ENCODE measurements around the gene GIGYF2.

GIGYF2 gene

DNA sequence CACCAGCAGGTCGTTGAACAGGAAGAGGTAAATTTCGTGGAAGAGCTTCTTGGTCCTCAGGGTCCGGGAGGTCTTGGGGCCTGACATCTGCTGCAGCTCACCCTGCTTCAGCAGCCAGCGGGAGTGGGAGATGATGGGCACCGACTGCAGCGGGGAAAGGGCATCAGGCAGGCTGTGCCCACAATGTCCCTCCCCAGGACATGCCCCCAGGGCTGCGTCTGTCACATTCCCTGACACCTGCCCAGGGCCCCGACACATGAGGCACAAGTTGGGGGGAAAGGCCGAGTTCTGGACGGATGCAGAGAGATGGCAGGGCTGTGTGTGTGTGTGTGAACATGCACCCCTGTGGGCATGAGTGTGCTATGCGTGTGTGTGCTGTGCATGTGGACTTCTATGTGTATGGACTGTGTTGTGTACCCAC, 186.9 kb downstream of the GIGYF2 start:
- no peak for DNase-seq

GRCh38 chr2:232884549-232885263, 187.6 kb downstream of the GIGYF2 start:
- DNase-seq = no peak

GRCh38 chr2:232885264-232885961, 188.3 kb downstream of the GIGYF2 start:
- no peak for DNase-seq

GRCh38 chr2:232886176-232886575, 189.0 kb downstream of the GIGYF2 start:
- no peak for DNase-seq

DNA sequence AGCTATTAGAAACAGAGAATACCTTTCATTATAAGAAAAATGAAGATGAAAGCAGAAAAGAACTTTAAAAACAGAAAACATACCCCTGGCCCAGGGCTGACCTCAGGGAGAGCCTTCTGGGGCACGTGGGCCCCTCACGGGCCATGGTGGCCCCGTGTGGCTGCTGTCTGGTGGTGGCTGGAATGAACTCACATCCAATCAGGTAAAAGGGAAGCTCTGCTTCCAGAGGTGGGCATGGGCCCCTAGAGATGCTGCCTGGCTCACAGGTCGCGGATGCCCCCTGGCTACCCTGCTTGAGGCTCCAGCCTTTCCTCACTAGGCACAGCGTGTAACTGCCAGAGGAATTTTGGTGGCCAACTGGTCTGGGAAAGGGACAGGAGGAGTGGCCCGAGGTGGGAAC, 189.5 kb downstream of the GIGYF2 start:
- no peak for DNase-seq

DNA sequence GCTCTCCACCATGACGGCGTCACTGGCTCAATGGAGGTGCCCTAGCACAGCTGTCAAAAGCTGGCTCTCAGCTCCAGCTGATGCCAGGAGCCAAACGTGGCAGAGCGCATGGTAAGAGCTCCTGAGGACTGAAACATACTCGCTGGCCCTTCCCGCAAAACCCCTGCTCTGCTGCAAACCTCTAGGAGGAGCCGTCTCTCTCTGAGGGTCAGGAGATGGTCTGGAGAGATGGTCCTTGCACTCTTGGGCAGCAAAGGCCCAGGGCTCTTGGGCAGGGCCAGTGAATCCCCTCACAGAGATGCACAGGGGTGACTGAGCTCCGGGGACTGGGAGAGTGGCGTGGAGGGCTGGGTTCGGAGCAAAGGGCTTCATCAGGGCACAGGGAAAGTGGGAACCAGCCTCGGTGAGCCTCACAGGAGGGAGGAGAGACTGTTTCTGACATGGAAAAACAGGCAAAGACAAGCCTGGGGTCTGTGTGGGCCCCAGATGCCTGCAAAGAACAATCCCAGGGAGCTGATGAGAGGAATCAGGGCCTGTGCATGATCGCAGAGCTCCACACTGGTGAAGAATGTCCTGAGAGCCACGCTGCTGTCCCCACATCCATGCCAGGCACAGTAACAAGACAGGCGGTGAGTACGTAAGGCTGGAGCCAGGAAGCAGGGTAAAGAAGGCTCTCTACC, 190.2 kb downstream of the GIGYF2 start:
- no peak for DNase-seq

DNA sequence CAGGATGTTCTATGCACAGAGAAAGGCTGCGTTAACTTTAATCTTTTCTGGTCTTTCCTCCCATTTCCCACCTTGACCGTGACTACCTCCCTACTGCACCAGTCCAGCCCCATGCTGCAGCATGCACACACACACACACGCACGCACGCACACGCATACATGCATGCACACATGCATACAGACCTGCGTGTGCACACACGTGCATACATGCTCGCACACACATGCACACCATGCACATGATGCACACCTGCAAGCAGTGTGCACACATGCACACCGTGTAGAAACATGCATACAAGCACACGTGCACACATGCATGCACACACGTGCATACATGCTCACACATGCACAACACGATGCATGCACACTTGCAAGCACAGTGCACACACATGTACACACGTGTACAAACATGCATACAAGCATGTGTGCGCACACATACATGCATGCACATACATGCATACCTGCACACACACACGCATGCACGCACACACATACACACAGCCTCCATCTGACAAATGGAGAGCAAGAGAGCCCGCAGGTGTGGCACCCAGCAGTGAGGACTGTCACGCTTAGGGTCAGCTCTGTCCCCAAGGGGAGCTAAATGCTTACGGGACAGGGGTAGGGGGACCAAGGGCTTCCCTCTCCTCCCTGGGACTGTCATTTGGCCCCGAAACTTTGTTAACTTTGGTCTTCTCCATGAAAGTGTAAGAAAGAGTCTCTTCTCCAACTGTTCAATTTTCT, 191.1 kb downstream of the GIGYF2 start:
- DNase-seq = no peak

DNA sequence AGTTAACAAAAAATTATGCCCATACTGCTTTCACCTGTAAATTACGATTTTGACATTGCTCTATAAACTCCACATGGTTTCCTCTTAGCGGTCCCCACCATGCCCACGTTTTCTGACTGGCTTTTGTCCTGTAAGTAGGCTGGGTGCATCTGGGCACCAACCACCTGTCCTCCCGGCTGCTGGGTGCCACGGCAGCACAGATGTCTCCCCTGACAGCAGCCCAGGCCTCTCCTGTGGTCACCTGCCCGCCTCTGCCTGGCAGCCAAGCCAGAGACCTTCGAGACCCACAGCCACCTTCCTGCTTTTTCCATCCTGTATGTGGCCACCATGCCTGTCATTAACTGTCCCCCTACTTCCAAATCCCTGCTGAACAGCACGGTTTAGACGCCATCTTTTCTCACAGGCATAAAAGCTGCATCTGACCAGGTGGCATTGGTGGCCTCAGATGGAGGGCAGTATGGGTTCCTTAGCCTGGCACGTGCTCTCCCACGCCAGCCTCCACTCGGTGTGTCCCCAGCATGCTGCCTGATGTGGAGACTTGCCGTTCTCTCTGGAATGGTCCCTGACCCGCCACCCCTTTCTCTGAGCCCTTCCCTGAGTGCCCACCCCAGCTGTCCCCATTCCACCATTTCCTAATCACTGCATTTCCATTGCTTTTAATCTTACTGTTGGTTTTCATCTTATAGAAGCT, 191.9 kb downstream of the GIGYF2 start:
- DNase-seq = no peak

GRCh38 chr2:232889876-232890401, 192.8 kb downstream of the GIGYF2 start:
- DNase-seq = no peak

- DNase-seq = no peak
These were observed 193.4 kb downstream of the GIGYF2 start for GRCh38 chr2:232890536-232890895.

DNA sequence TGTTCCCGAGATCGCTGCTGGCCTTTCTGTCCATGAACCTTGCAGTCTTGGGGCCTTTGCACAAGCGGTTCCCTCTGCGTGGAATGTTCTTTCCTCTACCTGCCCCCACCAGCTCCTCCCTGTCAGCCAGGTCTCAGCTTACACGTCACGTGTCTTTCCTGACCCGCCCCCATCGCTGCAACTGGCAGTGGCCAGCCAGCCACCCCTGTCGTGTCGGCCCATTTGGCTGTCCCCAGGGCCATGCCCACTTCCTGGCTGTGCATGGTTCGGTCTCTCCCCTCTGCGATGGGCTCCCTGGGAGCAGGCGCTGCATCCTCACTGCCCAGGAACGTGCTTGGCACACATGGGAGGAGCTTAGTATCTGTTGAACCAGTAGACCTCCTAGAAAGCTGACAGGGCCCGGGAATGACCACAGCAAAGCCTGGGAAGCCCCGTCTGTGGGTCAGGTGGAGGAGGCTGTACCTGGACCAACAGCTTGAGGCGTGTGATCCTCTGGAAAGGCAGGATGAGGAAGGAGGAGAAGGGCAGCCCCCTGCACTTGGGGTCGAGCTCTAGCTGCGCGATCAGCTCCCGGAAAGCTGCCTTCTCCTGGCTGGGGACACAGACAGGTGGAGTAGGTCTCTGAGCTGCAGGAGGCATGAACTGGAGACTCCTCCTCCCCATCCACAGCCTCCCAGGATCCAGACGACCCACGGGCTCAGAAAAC, 193.9 kb downstream of the GIGYF2 start:
- DNase-seq = no peak

GRCh38 chr2:232891621-232892071, 194.5 kb downstream of the GIGYF2 start:
- no peak for DNase-seq

- DNase-seq = no peak
These were observed 195.1 kb downstream of the GIGYF2 start for GRCh38 chr2:232892221-232892620.

- no peak for DNase-seq
These were observed 195.7 kb downstream of the GIGYF2 start for GRCh38 chr2:232892843-232893242.

DNA sequence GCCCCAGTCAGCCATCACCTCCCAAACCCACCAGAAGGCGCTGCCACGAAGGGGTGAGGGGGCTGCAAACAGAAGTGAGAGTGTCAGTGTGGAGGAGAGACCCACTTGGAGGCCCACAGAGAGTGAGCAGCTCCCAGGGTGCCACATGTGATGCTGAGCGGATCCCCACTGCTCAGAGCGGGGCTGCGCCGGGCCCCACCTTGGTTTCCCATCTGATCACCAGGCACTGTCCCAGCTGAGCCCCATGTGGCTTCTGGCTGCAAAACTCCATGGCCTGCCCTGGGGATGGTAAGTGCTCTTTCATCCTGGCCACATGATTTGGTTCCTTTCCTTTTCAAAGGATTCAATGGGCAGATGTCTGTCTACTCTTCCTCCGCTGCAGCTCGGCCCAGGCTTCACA, 196.7 kb downstream of the GIGYF2 start:
- no peak for DNase-seq

GRCh38 chr2:232894251-232894650, 197.1 kb downstream of the GIGYF2 start:
- no peak for DNase-seq

- DNase-seq = no peak
These were observed 197.6 kb downstream of the GIGYF2 start for GRCh38 chr2:232894746-232895145.

DNA sequence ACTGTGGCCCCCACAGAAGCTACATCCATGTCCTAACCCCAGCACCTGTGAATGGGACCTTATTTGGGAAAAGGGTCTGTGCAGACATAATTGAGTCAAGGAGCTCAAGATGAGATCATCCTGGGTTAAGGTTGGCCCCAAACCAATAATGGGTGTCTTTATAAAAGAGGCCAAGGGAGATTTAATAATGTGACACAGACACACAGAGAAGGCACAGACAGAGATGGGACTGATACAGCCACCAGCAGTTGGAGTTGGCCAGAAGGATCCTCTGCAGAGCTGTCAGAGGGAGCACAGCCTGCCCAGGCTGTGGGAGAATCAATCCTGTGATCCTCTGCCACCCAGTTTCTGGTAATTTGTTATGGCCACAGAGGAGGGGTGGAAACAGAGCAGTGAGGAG, 199.0 kb downstream of the GIGYF2 start:
- no peak for DNase-seq

DNA sequence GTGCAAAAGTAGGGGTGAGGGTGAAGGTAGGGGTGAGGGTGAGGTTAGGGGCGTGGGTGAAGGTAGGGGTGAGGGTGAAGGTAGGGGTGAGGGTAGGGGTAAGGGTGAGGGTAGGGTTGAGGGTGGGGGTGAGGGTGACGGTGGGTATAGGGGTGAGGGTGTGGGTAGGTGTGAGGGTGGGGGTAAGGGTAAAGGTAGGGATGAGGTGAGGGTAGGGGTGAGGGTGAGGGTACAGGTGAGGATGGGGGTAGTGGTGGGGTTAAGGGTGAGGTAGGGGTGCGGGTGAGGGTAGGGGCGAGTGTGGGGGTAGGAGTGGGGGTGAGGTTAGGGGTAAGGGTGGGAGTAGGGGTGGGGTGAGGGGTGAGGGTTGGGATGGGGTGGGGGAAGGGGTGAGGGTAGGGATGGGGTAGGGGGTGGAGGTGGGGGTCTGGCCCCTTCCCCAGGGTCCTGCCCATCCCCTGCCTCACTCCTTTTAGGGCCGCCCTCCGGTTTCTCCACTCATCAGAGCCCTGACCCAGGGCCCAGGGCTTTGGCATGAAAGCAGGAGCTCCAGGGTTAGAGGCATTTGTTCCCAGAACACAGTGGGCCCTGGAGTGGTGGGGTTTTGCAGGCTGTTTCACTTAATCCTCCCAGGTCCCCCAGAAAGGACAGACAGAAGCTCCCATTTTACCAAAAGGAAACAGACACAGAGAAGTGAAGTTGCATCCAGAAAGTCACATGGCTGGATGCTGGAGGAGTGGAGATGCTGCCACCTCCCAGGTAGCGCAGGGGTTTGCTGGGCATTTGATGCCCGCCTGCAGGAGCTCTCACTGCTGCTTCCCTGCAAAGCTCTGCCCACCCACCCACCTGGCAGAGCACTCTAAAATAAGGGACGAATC, 199.8 kb downstream of the GIGYF2 start:
- DNase-seq = no peak

GRCh38 chr2:232897598-232898408, 200.7 kb downstream of the GIGYF2 start:
- no peak for DNase-seq

All from SW 1271 (cell line).